Measurements from ENCODE around the gene SYCP1.
"Not testable (repeated sequence)": the region's sequence is repeated elsewhere in the genome, so short reads cannot be mapped to it uniquely, and the experiment has no call there.

Gene SYCP1, protein sequence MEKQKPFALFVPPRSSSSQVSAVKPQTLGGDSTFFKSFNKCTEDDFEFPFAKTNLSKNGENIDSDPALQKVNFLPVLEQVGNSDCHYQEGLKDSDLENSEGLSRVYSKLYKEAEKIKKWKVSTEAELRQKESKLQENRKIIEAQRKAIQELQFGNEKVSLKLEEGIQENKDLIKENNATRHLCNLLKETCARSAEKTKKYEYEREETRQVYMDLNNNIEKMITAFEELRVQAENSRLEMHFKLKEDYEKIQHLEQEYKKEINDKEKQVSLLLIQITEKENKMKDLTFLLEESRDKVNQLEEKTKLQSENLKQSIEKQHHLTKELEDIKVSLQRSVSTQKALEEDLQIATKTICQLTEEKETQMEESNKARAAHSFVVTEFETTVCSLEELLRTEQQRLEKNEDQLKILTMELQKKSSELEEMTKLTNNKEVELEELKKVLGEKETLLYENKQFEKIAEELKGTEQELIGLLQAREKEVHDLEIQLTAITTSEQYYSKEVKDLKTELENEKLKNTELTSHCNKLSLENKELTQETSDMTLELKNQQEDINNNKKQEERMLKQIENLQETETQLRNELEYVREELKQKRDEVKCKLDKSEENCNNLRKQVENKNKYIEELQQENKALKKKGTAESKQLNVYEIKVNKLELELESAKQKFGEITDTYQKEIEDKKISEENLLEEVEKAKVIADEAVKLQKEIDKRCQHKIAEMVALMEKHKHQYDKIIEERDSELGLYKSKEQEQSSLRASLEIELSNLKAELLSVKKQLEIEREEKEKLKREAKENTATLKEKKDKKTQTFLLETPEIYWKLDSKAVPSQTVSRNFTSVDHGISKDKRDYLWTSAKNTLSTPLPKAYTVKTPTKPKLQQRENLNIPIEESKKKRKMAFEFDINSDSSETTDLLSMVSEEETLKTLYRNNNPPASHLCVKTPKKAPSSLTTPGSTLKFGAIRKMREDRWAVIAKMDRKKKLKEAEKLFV
- total RNA-seq: 0 reads per million in 4 donors

DNA sequence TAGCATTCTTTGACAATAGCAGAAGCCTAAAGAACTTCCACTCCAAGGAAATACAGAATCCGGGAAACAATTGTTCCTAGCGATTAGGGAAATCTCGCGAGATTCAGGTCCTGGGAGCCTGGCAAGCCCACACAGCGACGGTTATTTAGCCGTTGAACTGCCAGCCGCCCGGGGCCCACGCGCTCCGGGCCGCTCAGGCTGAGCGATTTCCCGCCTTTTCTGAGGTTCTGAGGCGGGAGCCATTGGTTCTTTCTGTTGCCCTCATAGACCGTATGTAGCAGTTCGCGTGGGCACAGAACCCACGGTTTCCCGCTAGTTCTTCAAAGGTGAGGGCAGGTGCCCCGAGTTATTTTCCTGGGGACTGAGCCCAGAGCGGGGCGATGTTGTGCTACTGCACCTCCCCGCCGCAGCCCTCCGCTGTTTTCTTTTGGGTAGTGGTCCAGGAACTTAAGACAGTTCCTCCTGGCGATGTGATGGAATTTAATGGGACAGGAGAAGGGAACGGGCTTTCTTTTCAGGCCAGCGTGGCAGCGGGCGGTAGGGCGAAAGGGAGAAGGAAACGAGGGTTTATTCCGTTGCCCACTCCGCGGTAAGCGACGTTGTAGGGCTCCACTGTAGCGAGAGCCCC, at the start of gene SYCP1:
TSS of gene SYCP1 (plus strand) at position 171 of the 628 bp plus-strand sequence. CDS start 602 bp downstream, outside the sequence.
- DNase-seq: no peak

DNA sequence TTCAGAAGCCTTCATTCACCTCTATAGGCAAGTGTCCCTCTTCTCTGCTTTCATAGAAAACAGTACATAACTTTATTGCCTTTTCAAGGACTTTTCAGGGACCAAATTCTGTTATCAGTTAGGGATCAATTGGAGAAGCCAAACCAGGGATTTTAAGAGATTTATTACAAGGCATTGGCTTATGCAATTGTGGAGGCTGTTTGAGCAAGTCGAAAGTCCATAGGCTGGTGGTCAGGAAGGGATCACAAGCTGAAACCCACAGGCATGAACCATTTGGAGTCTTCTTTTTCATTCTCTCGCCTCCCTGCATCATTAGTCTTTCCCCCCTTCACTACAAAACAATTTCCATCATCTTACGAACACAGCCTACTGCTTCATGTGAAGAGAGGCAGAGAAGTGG, 34.8 kb upstream of the SYCP1 start:
- DNase-seq: no peak

DNA sequence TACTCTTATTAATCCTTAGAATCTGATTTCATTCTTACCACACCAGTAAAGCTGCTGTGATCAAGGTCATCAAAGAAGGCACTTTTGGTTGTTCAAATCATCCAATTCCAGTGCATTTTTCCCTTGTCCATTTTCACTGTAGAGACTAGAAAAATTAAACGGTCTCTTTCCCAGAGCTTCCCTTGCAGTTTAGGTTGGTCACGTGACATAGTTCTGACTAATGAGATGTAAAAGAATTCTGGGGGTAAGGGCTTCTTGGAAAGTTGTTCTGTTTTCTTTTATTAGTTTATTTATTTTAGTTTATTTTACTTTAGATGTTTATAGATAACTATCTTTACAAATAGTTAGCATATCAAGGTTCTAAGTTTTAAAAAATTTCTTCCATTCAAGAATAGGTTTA, 34.3 kb upstream of the SYCP1 start:
- DNase-seq: no peak

DNA sequence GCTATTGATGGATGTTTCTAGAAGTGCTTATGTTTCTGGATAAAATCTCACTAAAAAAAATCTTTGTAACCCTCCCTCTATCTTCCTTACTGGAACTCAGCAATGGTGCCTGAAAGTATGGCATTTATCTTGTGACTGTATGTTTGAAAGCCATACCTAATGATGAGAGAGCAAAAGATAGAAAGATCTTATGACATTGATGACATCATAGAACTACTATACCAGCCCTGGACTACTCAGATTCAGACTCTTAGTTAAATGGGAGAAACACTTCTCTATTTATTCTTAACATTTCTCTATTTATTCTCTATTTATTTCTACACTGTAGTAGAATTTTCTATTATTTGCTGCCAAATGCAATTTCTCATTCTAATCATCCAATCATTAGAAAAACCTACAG, 32.7 kb upstream of the SYCP1 start:
- no peak for DNase-seq

DNA sequence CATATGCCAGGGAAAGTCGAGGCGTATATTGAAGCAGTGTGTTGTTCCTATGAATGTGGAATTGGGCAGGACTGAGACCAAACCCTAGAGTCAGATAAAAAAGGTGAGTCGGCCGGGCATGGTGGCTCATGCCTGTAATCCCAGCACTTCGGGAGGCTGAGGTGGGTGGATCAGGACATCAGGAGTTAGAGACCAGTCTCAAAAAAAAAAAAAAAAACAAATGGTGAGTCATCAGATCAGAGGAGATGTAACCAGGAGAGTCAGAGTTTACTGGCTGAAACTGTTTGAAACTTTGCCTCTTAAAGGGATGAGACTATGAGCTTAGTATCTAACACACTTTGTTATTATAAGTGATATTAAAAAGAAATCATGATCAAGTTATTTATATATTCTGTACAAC, 26.4 kb upstream of the SYCP1 start:
- no peak for DNase-seq

DNA sequence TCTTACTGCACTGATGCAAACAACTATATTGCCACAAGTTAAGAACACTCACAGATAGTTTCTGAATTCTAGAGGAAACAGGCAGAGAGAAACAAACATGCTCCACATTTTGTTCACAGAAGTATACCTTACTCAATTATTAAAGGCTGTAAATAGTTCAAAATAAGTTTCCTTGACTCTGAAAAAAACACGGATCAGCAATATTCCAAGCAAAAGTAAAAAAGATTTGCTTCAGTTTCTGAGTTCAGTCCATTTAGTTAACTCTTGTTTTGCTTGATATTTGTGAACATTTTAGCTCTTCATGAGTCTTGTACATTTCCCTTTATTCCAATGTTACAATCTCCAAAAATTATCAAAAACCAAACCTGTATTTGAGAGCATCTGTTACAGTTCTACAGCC, 24.6 kb upstream of the SYCP1 start:
- DNase-seq: not testable (repeated sequence)

DNA sequence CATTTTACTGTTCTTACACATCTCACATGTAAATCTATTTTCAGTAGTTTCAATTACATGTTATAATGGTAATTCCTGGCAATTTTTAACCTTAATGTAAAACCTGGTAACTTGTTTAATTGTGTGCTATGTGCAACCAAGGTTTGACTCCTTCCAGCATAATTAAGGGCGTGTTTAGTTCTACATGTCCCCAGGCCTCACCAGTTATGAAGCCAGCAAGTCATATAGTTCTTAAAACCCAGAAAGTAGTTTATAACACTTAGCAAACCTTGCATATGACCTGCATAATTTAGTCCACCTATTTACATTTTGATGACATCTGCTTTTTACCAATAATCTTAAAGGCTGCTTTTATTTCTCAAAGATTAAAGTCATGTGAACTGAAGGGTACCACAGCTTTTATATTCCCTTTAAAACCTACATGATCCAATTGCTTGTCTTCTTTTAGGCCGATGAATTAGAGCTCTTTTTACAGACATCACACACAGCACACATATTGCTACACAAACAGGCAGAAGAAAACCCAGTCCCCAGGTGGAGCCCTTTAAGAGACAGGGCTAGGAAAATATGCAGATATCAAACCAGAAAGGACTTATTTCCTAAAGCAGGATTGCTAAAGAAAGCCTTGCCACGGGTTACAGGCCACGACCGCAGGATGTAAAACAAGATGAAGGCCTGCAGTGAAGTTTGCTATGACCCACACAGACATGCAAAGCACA, 23.2 kb upstream of the SYCP1 start:
- DNase-seq: no peak

DNA sequence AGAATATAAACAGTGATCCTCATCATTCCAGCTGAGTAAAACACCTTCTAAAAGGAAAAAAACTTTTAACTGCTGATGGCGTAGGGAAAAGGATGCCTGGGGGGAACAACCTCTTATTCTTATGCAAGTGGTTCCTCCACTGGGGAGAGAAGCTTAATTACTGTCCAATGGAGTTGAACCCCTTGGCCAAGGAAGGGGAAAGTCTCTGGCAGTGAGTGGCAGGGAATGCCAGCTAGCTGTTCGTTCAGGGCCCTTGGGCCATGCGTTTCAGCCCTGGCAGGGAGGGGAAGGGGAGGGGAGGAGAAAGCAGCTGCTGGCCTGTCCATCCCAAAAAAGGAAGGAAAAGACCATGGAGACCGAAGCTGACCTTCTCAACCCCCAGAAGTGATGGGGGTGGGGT, 22.6 kb upstream of the SYCP1 start:
- DNase-seq: no peak

DNA sequence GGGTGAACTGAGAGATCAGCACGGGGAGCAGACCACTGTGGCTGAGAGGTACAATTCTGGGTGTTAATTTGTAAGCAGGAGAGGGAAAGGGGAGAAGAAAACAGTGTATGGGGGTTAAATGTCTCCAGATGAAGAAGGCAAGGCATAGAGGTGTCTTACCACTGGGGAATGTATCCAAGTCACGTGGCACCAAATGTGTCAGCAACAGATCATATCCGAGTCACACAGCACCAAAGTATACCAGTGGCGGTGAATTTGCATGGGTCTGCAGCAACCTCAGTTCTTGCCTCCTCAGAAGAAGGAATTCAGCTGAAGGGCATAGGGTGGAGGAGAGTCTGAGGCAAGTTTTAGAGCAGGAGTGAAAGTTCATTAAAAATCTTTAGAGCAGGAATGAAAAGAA, 21.2 kb upstream of the SYCP1 start:
- DNase-seq: no peak

DNA sequence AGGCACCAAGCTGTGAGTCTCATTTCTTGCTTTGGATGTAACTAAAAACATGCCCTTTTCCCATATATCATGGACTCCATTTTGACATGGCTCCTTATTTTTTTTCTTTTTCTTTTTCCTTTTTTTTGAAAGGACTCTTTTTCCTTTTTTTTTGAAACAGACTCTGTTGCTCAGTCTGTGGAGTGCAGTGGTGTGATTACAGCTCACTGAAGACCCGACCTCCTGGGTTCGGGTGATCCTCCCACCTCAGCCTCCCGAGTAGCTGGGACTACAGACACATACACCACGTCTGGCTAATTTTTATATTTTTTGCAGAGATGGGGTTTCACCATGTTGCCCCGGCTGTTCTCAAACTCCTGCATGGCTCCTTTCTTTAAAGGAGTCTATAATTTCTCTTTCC, 10.4 kb upstream of the SYCP1 start:
- no peak for DNase-seq

DNA sequence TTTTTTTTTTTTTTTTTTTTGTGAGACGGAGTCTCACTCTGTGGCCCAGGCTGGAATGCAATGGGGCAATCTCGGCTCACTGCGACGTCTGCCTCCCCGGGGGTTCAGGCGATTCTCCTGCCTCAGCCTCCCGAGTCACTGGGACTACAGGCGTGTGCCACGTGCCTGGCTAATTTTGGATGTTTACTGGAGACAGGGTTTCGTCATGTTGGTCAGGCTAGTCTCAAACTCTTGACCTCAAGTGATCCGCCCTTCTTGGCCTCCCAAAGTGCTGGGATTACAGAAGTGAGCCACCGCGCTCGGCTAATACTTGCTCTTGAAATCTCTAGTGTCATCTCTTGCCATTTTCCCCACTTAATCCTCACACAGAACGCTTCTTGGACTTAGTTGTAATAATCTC, 1.1 kb upstream of the SYCP1 start:
- DNase-seq: no peak

DNA sequence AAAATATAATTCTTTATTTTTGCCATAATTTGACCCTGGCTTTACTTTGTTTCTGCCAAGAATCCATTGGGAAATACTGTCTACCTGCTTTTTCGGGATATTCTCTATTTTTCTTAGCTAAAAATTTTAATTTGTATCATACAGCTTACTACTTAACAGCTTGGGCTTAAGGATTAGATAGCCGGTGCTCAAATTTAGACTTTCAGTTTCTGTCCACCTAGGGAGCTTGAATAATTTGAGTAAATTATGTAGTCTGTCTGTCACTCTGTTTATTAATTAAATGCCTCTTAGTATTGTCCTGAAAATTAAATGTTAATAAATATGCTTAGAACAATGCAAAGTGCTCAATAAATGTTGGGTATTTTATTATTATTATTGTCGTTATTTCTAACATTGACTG, 6.7 kb downstream of the SYCP1 start:
- no peak for DNase-seq

DNA sequence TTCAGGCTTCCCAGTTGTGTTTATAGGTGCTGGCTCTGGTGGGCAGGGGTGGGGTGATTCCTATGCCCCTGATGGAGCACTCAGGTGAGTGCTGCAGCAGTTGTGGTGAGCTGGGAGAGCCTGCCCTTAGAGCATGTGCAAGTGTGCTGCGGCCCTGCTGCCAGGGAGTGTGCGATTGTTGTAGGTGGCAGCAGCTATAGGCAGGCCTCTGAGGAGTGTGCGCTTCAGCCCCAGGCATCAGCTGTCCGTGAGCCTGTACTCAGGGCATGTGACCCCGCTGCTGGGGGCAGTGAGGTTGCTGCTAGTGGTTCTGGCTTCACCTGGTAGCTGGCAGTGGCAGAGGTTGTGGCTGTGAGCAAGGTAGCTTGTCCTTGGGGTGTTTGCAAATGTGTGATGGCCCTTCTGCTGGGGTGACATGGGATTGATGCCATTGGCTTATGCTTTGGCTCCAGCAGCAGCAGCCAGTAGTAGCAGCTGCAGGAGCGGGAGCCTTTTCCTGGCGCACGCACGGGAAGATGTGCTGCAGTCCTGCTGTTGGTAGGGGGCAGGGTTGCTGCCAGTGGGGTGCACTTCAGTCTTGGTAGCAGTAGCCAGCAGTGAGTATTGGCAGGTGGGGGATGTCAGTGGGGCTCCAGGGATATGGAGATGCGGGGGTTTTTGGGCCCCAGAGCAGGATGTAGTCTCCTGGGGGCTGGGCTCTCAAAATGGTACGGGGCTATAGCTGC, 37.7 kb downstream of the SYCP1 start:
- no peak for DNase-seq

DNA sequence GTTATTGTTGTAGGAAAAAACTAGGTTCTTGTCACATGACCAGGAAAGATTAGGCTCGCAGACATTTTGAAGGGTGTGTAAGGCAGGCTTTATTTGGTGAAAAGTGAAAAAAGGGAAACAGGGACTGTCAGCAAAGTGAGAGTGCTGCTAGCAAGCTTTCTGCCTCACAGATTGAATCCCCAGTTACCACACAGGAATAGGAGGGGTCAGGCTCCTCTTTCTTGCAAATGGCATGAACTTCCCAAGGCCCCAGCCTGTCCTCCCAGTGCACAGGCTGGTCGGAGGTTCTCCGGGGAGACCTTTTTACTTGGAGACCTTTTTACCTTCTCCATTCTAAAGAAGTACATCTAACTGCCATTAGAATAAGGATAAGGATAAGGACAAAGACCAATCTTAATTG, 42.1 kb downstream of the SYCP1 start:
- no peak for DNase-seq

DNA sequence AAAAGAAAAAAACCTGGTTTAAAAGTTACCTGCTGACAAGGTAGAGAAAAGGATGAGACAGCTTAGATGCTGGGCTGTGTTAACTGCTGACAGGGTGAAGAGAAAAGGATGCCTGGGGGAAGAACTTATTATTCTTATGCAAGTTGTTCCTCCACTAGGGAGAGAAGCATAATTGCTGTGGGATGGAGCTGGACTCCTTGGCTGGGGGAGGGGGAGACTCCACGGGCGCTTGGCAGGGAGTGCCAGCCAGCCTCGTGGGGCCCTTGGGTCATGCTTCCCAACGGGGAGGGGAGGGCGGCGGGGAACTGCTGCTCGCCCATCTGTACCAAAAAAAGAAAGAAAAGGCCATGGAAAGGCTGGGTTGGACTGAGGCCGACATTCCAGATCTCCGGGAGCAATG, 47.2 kb downstream of the SYCP1 start:
- no peak for DNase-seq

DNA sequence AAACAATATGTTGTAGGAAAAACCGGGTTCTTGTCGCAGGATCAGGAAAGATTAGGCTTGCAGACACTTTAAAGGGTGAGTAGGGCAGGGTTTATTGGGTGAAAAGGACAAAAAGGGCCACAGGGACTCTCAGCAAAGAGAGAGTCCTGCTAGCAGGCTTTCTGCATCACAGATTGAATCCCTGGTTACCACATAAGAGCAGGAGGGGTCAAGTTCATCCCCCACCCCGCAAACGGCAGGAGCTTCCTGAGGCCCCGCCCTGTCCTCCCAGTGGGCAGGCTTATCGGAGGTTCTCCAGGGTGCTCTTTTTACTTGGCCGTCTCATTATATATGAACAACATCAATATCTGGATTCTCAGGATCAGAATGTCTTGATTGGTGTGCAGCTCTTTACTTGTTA, 47.7 kb downstream of the SYCP1 start:
- no peak for DNase-seq

DNA sequence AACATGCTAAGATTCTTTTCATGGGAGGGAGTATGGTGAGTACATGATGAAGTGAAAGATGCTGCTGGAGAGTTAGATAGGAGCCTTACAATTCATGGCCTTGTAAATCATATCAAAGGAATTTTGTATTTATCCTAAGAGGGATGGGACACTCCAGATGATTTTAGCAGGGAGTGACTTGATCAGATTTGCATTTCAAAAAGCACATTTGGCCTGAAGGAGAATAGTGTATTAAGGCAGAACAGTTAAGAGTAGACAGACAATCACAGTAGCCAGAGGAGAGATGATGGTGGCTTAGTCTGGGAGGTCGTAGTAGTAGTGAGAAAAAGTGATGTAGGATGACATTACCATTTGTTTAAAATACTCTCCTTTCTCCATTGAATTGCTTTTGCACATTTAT, 48.8 kb downstream of the SYCP1 start:
- no peak for DNase-seq

DNA sequence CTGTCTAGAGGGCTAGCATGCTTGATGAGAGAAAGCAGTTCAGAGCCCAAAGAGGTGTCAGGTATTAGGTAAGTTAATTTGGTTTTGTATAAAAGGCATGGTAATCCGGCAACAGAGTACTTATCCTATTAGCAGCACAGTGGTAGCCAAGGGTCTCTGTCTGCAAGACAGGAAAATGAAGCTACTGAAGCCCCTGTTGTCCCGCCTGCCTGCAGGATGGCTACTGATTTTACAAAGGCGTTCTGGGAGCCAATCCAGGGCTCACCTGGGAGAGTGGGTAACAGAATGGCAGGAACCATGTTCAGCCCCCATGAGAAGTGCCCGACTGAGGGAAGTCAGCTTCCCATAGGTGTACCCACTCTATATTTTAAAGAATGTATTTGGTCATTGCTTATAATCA, 61.1 kb downstream of the SYCP1 start:
- not testable (repeated sequence) for DNase-seq

DNA sequence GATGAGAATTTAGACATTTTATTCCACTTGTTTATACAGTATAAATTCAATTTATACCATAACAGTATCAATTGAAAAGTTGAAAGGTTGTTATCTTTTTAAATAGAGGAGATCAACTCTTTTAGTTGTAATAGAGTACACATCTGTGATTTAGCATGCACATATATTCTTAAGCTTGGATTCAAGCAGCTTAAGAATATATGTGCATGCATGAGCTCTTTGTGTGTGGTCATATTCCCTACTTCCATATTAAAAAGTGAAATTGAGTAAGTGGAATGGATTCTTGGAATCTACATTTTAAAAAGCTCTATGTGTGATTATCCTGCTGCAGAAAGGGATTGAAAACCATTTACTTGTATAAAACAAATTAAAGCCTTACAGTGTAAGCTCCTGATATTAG, 71.9 kb downstream of the SYCP1 start:
- no peak for DNase-seq

DNA sequence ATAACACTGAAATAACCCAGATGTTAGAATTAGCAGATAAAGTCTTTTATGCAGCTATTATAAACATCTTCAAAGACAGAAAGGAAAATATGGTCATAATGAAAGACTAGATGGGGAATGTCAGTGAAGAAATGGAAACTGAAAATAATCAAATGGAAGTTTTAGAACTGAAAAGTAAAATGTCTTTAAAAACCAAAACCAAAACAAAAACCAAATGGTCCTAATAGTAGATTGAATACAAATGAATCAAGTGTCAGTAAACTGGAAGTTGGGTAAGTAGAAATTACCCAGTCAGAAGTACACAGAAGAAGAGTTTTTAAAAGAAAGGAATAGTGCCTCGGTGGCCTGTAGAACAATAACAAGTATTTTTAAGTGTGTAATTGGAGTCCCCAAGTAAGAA, 72.7 kb downstream of the SYCP1 start:
- DNase-seq: no peak

DNA sequence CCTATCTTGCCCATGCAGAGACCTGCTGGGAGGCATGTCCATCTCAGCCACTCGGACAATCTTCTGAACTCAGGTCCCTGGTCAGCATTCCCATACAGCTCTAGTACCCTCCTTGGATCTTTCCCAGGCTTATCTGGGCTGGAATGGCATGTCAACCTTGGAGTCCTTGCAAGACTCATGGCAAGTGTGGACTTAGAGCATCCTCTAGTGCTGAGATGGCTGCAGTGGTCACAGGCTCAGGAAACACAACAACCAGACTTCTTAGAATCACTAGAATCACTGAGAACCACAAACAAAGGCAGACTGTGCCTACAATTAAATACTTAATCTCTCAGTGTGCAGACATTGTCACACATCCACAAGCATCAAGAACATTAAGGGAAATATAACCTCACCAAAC, 101.9 kb downstream of the SYCP1 start:
- DNase-seq: no peak

DNA sequence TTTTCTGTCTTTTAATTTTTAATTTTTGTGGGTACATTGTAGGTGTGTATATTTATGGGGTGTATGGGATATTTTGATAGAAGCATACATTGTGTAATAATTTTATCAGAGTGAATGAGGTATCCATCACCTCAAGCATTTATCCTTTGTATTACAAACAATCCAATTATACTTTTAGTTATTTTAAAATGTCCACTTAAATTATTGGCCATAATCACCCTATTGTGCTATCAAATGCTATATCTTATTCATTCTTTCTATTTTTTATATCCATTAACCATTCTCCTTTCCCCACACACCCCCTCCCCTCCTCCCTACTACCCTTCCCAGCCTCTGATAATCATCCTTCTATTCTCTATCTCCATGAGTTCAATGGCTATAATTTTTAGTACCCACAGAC, 104.8 kb downstream of the SYCP1 start:
- DNase-seq: no peak
